Hematopoietic multipotent progenitor cell treated with erythropoietin and hydrocortisone succinate and interleukin-3 and kit ligand, for 15 days (in vitro differentiated cells): ENCODE results near the gene RNF175.

Source experiments
- DNase-seq: peaks from one replicate; pipeline ENCODE4 v3.0.0-alpha.2; 2015; ENCODE audit warnings: low spot score

The RNF175 gene

GRCh38 chr4:153759407-153760316 is at the start of gene RNF175:
RNF175 (minus strand) TSS chr4:153760024; CDS start chr4:153759862, 162 bp downstream.
- no peak for DNase-seq

- DNase-seq, result no peak
Observed at GRCh38 chr4:153809307-153809706, 49.5 kb upstream of the RNF175 start.

GRCh38 chr4:153808175-153808574 is 48.4 kb upstream of the RNF175 start:
- no peak for DNase-seq

GRCh38 chr4:153806073-153806472 is 46.2 kb upstream of the RNF175 start:
- DNase-seq, result no peak

GRCh38 chr4:153804722-153805121 is 44.9 kb upstream of the RNF175 start:
- no peak for DNase-seq

- DNase-seq, result no peak
Observed at GRCh38 chr4:153799694-153800074, 39.9 kb upstream of the RNF175 start.

- no peak for DNase-seq
Observed at GRCh38 chr4:153798901-153799693, 39.3 kb upstream of the RNF175 start.

- no peak for DNase-seq
Observed at GRCh38 chr4:153798420-153798819, 38.6 kb upstream of the RNF175 start.

GRCh38 chr4:153794006-153794405 is 34.2 kb upstream of the RNF175 start:
- DNase-seq, result no peak

- DNase-seq, result no peak
Observed at GRCh38 chr4:153792618-153793247, 32.9 kb upstream of the RNF175 start.

- DNase-seq, result no peak
Observed at GRCh38 chr4:153791746-153792617, 32.2 kb upstream of the RNF175 start.

- no peak for DNase-seq
Observed at GRCh38 chr4:153790962-153791551, 31.2 kb upstream of the RNF175 start.

GRCh38 chr4:153790500-153790865 is 30.7 kb upstream of the RNF175 start:
- DNase-seq, result no peak

- DNase-seq, result no peak
Observed at GRCh38 chr4:153789741-153790499, 30.1 kb upstream of the RNF175 start.

GRCh38 chr4:153788413-153789276 is 28.8 kb upstream of the RNF175 start, which contains the start of gene SFRP2:
SFRP2 (minus strand) TSS chr4:153789083; CDS start chr4:153788835, 248 bp downstream.
- no peak for DNase-seq

GRCh38 chr4:153788051-153788412 is 28.2 kb upstream of the RNF175 start:
- DNase-seq, result no peak

GRCh38 chr4:153787575-153787974 is 27.8 kb upstream of the RNF175 start:
- DNase-seq, result no peak

GRCh38 chr4:153787061-153787560 is 27.3 kb upstream of the RNF175 start:
- DNase-seq, result no peak
